ENCODE results near the gene ADAM15.

- TF ChIP-seq CTCF (IDR thresholded peaks at IDR 0.05; ENCODE audit: low read depth, low read length, missing input control) = no peak
- TF ChIP-seq YY1 (IDR thresholded peaks at IDR 0.05) = no peak
- no peak for TF ChIP-seq SP1 (IDR thresholded peaks at IDR 0.05)
- no peak for TF ChIP-seq MAX (IDR thresholded peaks at IDR 0.05)
- TF ChIP-seq REST (IDR thresholded peaks at IDR 0.05) = no peak
Measured at GRCh38 chr1:155044365-155044764, 6.8 kb upstream of the ADAM15 start.
